Stimulated activated CD4-positive, alpha-beta T cell treated with anti-CD3 and anti-CD28 coated beads, Interleukin-12 subunit alpha, Interleukin-12 subunit beta, amount 100 ng/mL, for 48 hours (primary cell): ENCODE results near the gene SNTB2.
"Not testable (repeated sequence)": the region's sequence is repeated elsewhere in the genome, so short reads cannot be mapped to it uniquely, and the experiment has no call there.

Source experiments
- DNase-seq, 3 donors: peaks; one replicate each; pipeline ENCODE4 v3.0.0-alpha.2; 2020; ENCODE audit warnings: low read depth in 2 of 3, low spot score in 1 of 3

SNTB2 gene

DNA sequence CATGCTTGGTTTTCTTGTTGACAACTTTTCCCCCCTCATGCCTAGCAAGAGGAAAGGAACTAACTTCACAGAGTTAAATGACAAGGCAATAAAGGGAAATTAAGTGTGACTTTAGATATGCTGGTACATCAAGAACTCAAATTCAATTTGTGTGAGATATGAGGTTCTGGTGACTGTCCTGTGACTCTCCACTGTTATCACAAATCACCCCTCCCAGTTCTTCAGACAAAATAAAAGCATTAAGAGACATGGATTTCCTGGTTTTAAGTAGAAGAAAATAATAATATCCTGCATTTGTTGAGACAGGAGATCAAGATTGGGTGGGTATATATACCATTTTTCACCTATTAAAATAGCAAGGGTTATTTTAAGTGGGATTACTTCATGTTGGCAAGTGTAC, 46.2 kb downstream of the SNTB2 start:
- no peak for DNase-seq

DNA sequence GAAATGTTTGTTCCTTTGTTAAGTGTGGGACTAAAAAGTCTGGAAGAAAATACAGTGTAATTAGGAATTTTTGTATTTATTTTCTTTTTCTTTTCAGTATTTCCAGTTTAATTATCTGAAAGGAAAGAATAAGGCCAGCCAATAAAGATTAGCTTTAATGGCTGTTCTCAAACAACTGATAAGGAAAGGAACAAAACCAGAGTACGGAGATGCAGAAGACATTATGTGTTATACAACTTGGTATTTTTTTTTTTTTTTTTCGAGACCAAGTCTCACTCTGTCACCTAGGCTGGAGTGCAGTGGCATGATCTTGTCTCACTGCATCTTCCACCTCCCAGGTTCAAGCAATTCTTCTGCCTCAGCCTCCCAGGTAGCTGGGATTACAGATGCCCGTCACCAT, 47.5 kb downstream of the SNTB2 start:
- DNase-seq, result no peak

DNA sequence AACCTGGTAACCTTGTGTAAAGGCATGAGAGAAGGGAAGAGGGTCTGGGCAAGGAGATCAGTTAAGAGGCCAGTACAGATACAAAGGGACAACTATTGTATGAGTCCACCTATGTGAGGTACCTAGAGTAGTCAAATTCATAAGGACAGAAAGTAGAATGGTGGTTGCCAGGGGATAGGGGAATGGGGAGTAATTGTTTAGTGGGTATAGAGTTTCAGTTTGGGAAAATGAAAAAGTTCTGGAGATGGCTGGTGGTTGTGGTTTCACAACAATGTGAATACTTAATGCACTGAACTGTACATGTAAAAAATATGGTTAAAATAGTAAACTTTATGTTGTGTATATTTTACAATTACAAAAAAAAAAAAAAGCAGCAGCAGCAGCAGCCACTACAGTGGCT, 49.4 kb downstream of the SNTB2 start:
- DNase-seq, result no peak

DNA sequence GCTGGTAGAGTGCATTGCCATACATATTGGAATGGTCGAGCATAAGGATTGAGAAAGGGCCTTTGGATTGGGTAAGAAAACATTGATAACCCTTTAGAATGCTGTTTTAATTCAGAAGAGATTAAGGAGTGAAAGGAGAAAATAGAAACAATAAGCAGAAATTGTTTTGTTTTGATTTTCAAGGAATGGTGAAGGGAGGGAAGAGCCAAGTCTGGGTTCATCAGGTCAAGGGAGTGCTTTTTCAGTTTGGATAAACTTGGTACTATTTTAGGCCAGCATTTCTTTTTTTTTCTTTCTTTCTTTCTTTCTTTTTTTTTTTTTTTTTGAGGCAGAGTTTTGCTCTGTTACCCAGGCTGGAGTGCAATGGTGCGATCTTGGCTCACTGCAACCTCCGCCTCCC, 50.3 kb downstream of the SNTB2 start:
- no peak for DNase-seq

DNA sequence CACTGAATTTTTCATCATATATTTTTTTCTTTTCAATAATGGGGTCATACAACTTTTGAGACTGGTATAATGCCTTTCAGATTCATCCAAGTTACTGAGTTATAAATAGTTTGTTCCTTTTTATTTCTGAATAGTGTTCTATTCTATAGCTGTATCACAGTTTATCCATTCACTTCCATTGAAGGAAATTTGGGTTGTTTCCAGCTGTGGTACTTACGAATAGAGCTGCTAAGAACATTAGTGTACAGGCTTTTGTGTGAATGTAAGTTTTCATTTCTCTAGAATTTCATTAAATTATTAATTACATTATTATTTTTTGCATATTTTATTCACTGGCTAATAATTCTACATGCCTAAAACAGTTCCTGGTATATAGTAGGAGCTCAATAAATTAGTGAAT, 52.9 kb downstream of the SNTB2 start:
- no peak for DNase-seq

DNA sequence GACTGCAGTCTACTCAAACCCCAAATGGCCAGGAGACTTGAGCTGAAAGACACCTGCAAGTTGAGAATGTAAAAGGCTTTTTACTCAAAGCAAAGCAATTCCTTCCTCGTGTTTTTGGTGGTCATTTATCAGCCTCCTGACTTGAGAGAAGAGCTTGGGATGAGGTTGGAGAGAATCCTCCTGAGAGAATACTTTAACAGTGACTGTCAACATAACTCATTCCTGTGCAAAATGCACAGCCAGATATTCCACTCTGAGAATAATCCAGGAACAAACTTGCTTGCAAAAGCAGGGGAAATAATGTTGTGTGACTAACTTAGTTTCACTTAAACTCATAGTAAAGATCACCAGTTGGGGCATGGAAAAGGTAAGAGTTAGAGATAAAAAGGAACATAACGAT, 53.4 kb downstream of the SNTB2 start:
- no peak for DNase-seq

DNA sequence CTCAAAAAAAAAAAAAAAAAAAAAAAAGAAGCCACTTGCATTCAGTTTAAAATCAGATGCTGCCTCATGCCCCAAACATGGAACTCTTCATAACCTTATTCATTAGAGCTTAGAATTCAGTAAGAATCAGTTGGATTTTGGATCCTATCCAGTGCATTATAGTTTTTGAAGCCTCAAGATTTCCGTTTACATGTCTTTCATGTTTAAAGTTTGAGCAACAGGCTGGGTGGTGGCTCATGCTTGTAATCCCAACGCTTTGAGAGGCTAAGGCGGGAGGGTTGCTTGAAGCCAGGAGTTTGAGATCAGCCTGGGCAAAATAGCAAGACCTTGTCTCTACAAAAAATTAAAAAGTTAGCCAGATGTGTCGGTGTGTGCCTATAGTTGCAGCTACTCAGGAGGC, 55.0 kb downstream of the SNTB2 start:
- no peak for DNase-seq

DNA sequence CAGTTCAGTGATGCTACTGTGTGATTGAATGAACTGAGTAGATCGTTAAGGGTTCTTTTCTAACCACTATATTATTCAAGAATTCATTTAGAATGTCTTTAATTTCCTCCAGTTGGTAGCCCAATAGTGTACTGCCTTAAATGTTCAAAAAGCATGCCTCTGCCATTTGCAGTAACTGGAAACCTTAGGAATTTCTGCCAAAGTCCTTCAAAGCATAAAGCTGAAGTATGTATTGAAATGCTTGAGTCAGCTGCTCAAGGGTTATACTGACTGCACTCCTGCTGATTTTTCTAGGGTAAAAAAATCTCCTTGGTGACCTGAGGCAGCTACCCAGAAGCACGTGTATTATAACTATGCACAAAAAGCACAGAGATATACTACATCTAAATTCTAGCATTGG, 56.5 kb downstream of the SNTB2 start:
- no peak for DNase-seq

DNA sequence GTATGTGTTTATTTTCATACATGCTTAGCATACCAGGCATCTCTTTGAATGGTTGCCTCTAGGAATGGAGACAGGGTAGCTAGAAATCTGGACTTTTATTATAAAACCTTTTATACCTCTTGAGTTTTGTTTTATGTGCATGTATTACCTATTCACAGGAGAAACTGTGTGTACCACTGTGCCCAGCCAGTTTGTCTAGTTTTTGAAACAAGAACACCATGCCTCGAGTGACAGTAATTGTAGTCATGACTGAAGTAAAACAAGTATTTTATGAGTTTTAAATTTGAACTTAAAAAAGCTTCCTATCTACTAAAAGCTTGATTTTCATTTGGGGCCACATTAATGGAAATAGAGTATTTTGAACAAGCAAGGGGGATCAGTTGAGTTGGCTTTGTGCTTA, 57.4 kb downstream of the SNTB2 start:
- no peak for DNase-seq

DNA sequence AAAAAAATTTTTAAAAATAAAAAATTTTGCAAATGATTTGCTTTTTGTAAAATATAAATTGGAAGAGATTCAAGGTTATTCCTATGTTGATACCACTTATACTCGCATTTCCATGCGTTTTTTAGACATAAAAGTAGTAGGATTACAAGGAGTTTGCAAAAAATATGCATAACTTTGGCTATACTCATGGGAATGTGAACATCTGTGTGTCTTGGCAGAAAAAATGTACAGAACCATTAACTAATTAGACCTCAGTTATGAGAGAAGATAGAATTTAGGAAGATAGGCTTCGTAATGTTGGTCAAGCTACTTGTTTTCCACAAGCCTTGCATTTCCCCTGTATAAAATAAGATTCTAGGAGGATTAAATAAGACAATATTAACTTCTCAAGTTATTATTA, 63.1 kb downstream of the SNTB2 start:
- DNase-seq, result no peak

DNA sequence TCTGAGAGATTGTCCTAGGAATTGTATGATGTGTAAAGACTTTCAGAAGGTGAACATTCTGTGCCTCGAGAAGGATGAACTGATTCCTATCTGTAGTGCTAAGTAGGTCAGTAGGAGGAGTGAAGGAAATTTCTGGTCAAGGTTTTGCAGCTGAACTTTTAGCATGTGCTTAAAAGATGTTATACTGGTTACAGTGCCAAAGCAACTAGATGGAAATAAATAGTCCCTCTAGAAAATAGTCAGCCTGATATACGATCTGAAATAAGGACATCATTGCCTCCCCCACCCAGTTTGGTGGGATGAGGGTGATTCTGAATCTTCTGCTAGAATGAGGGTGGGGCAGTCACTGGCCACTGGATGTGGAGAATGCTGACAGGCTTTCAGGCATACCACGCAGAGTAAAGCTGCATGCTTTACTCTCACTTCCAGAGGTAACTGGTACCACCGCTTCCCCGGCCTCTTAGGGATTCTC, 66.9 kb downstream of the SNTB2 start:
- DNase-seq, result no peak

DNA sequence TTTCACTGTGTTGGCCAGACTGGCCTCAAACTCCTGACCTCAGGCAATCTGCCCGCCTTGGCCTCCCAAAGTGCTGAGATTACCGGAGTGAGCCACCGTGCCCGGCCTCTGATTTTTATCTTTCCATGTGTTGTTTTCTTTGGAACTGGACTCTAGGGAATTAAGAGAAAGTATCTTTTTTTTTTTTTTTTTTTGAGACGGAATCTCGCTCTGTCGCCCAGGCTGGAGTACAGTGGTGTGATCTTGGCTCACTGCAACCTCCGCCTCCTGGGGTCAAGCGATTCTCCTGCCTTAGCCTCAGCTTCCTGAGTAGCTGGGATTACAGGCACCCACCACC, 72.4 kb downstream of the SNTB2 start:
- not testable (repeated sequence) for DNase-seq

DNA sequence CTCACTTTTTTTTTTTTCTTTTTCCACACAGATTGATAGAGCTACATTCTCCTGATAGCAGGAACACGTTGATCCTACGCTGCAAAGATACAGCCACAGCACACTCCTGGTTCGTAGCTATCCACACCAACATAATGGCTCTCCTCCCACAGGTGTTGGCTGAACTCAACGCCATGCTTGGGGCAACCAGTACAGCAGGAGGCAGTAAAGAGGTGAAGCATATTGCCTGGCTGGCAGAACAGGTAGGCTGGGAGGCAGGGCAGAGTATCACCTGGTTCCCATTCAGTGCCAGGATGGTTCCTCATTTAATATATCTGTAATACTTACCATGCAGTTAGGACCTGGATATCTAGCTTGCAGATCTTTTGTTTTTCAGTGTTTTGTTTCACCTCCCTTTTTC, 73.1 kb downstream of the SNTB2 start:
- DNase-seq, result no peak

DNA sequence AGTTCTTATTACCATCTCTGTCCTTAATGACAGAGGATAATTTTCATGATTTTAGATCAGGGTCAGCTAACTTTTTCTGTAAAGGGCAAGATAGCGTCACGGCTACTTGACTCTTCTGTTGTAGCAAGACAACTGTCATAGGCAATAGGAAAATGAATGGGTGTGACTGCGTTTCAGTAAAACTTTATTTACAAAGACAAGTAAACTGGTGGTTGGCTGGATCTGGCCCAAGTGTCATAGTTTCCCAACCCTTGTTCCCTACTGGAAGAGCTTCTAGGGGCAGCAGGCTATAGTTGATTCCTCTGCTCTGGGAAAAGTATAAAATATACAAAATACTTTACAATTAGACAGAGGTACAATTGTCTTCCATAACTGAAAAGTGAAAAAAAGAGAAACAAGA, 73.5 kb downstream of the SNTB2 start:
- no peak for DNase-seq

DNA sequence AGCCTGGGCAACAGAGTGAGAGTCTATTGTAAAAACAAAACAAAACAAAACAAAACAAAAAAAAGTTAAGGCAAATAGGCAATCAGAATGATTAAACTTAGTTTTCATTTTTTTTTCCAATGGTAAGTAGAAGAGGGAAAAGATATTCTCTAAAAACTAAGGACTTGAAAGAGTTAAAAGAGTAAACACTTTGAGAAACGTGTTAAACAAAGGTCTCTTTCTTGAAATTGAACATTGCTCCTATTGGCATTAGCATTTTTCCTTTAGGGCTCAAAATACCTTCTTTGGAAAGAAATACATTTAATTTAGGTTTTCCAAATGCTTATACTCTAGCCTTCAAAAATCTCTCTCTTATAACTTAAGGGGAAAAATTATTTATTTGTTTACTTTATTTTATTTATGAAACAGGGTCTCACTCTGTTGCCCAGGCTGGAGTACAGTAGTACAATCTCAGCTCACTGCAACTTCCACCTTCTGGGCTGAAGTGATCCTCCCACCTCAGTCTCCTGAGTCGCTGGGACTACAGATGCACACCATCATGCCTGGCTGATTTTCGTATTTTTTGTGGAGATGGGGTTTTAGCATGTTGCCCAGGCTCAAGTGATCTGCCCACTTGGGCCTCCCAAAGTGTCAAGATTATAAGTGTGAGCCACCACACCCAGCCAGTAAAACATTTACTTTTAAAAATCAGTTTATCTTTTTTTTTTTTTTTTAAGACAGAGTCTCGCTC, 79.5 kb downstream of the SNTB2 start:
- no peak for DNase-seq

DNA sequence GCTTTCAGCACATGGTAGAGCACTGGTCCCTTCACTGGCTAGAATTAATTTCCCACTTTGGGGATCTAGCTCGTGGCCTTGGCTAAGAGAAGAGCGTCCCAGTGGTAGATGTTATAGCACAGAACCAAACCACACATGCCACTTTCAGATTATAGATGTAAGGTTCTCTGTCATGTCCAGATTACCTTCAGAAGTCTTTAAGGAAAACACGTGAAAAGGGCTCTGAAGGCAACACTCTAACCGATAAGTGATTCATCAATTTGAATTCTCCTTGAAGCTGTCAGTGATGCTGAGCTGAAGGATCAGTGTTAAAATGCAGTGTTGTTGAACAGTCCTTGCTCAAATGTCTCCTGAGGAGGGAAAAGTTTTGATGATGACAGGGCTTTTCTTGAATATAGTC, 80.7 kb downstream of the SNTB2 start:
- DNase-seq, result no peak

DNA sequence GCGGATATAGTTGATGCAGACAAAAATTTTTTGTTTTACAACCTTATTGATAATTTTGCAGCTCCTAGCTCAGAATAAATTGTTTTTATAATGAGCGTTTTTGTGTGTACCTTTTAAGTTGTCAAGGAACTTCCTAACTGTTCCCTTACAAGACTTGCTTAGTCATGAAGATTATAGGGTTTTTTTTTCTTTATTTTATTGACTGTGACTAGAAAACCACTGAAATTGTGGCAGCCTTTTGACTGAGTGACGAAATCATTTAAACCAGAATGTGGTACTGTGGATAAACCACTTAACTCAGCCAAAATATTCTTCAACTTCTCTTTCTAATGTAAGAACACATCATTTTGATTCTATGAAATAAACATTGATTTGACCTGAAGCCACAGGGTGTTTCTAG, 83.4 kb downstream of the SNTB2 start:
- no peak for DNase-seq

DNA sequence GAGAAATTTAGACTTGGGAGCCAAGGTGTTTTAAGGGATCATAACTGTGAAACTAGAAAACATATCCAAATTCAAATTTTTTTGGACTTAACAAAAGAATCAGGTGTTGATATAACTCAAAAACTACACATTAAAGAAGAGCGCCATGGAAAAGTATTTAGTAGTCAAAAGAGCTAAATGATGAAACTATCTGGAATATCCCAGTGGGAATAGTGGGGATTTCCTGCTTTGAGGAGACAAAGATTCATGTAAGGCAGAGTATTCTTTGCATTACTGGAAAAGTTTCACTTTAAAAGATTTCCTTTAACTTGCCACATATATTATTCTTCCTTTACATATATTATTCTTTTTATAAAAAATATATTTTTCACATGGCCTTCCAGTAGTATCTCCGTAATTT, 83.9 kb downstream of the SNTB2 start:
- no peak for DNase-seq

DNA sequence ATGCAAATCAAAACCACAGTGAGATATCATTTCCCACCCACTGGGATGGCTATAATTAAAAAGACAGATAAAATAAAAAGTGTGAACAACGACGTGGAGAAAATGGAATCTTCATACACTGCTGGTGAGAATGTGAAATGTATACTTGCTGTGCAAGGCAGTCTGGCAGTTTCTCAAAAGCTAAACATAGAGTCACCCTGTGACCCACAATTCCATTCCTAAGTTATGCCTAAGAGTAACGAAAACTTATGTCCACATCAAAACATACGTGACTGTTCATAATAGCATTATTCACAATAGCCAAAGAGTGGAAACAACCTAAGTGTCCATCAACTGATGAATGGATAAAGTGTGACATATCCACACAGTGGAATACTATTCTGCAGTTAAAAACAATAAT, 86.0 kb downstream of the SNTB2 start:
- no peak for DNase-seq

DNA sequence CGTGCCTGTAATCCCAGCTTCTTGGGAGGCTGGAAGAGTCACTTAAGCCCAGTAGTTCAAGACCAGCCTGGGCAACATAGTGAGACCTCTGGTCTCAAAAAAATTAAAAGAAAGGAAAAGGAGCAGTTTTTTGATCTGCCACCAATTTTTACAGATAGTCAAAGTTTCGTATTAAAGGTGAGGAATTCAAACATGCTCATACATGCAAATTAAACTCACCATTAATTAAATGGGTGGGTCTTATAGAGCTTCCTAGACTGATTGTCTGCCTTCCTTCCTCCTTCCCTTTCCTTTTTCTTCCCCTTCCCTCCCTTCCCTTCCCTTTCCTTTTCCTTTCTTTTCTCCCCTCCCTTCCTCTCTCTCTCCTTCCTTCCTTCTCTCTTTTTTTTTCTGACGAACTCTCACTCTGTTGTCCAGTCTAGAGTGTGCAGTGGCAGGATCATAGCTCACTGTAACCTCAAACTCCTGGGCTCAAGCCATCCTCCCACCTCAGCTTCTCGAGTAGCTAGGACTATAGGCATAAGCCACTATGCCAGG, 87.8 kb downstream of the SNTB2 start:
- DNase-seq, result no peak

DNA sequence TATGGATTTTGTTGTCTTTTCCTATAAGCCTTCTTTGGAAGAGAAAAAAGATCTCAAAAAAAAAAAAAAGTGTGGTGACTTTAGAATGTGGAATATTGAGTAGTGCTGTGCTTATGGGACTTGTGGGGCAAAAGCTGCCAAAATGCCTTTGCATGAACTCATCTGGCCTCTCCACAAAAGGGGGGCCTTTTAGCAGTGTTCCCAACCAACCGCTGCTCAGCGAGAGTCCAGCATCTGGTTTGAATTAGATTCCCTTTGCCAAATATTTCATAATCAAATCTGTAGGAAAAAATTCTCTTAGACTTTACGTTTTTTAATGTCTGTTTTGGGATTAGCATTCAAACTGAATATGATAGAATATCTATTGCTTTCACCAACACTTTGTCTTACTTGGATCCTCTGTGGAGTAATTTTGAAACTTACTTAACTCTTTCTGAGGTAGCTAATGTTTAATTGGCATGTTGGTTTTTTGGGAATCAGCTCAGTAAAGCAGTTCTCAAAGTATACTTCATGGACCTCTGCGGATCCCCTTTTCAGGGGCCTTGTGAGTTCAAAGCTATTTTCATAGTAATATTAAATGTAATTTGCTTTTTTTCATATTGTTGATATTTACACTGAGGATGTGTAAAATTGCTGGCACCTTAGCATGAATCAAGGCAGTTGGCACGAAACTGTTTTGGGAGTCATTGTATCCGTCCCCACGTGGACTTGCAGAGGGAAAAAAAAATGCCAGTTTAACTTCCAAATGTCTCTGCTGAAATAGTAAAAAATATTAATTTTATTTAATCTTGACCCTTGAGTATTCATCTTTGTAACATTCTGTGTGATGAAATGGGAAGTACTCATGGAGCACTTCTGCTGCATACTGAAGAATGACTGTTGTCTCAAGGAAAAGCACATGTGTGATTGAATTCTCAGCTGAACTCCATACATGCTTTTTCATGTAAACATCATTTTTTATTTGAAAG, 89.5 kb downstream of the SNTB2 start:
- no peak for DNase-seq

DNA sequence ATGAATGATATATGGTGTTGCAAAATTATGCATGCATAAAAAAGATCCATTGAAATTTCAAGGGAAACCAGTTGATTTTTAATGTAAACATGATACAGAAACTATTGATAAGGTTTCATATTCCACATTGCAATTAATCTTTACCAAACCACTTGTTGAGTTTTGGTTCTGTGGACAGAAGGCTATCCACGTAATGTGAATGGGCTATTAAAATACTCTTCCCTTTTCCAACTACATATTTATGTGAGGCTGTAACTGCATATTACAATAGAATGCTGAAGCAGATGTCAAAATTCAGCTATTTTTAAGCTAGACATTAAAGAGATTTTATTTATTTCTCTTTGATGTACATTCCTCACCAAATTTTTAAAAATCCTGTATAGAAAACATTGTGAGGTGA, 90.4 kb downstream of the SNTB2 start:
- DNase-seq, result no peak
